HG03139 (cell line): ENCODE results near the gene UQCC2.

Source experiments
- ATAC-seq: cut with Tn5 transposase; IDR thresholded peaks from one replicate; pipeline ENCODE4 v1.9.1; 2021; ENCODE audit not compliant: unreplicated experiment

Gene UQCC2

DNA sequence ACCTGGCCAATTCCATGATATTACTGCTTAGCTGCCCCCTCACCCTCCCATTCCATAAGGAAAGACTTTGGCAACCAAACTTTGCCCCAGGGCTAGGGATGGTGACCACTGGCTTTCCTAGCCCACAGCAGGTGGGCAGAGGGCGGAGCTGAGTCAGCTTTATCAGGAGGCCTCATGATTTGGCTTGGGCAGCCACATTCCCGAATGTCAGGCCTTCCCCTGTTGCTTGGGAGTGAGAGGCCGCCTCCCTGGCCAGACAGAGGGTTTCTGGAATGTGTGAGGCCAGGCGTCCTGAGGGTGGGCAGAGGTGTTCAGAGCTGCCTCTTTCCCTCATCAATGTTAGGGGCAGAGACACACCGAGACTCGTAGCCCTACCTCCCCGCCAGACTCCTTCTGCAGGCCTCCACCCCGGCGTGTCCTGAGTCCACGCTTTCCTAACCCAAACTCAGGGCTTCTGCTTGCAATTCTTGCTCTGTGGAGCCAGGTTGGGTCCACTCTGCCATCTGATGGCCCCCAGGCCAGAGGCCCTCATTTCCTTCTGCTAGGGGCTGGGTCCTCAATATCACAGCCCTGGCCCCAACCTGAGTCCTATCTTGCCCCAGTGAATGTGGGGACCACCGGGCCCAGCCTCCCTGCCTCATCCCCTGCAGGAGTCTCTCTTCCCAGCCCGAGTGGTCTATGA, 19.3 kb downstream of the UQCC2 start:
- ATAC-seq: no peak

DNA sequence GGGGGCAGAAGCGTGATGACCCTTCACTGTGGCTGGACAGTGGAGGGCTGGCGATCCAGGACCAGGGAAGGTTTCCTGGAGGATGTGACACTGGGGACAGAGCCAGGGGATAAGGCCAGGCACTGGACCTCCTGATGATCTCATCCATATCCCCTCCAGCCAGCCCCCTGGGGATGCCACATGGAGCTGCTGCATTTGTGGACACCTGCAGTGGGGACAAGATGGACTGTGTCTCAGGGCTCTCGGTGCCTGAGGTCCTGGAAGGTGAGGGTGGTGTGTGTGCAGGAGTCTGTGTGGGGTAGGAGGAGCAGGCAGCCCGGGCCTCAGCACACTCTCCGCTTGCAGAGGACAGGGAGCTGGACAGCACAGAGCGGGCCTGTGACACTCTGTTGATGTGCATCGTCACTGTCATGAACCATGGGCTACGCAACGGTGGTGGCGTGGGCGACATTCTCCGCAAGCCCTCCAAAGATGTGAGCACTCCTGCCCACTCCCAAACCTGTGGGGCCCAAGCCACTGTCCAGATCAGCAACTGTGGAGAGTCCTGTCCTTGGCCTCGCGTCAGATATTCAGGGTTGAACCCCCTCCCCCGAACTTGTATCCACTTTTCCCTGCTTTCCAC, 19.9 kb downstream of the UQCC2 start:
- ATAC-seq: no peak

DNA sequence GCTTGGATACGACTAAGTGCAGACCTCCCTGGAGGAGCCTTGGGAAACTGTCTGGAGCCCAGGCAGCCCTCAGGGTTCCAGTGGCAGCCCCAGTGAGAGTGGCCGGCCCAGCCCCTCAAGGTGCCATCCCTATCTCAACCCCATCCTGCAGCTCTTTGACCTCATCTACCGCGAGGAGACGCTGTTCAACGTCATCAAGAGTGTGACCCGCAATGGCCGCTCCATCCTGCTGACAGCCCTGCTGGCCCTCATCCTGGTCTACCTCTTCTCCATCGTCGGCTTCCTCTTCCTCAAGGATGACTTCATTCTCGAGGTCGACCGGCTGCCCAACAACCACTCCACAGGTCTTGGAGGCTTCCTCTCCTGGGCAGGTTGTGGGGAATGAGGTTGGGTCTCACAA, 20.7 kb downstream of the UQCC2 start:
- ATAC-seq: no peak

DNA sequence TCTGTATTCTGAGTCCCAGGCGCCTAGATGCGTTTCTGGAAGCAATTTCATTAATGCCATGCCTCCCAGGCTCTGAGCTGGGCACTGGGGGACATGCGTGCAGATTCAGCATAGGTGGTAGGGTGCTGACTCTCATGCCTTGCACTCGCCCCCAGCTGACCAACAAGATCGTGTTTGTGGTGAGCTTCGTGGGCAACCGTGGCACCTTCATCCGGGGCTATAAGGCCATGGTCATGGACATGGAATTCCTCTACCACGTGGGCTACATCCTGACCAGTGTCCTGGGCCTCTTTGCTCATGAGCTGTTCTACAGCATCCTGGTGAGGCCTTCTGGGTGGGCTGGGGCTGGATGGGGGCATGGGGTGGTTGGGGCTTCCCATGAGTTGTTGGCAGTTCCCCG, 21.6 kb downstream of the UQCC2 start:
- no peak for ATAC-seq

DNA sequence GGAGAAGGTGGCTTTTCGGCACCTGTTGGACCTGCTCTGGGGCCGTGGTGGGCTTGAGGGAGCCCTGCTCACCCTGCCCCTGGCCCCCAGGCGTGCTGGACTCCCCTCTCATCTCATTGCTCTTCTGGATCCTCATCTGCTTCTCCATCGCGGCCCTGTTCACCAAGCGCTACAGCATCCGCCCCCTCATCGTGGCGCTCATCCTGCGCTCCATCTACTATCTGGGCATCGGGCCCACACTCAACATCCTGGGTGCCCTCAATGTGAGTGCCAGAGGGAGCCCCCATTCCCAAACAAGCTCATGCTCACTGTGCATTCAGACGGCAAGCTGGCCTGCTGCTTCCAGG, 22.4 kb downstream of the UQCC2 start:
- no peak for ATAC-seq

DNA sequence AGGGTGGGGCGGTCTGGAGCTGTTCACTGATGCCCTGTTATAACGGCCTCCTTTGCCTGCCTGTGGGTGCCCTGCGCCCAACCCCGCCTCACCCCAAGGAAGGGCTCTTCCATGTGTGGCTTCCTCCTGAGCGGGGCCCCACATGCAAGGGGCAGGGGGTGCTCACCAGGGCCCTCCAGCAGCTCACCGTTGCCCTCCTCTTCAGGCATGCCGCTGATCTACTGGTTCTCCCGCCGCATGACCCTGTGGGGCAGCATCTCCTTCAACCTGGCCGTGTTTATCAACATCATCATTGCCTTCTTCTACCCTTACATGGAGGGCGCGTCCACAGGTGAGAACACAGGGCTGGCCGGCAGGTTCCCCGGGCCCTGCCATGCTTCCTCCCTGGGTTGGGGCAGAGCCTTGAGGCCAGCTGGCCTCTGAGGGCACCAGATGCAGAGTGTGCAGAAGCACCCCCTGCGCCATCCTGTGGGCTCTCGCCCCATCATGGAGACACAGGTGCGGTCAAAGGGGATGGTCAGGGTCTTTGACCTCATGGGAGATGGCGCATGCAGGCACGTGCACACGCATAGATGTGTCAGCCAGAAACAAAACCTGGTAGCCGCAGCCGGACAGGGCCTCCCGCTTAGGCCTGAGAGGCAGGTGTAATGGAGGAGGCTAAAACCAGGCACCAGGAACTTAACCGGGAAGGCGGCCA, 22.9 kb downstream of the UQCC2 start:
- ATAC-seq: no peak

DNA sequence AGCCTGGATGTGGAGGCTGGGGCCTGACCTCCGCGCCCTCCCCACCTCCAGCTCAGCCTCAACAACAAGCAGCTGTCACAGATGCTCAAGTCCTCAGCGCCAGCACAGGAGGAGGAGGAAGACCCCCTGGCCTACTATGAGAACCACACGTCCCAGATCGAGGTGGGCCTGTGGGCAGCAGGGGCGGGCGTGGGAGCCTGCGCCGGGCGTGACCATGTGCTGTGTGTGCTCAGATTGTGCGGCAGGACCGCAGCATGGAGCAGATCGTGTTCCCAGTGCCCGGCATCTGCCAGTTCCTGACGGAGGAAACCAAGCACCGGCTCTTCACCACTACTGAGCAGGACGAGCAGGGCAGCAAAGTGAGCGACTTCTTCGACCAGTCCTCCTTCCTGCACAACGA, 23.5 kb downstream of the UQCC2 start:
- ATAC-seq: no peak

DNA sequence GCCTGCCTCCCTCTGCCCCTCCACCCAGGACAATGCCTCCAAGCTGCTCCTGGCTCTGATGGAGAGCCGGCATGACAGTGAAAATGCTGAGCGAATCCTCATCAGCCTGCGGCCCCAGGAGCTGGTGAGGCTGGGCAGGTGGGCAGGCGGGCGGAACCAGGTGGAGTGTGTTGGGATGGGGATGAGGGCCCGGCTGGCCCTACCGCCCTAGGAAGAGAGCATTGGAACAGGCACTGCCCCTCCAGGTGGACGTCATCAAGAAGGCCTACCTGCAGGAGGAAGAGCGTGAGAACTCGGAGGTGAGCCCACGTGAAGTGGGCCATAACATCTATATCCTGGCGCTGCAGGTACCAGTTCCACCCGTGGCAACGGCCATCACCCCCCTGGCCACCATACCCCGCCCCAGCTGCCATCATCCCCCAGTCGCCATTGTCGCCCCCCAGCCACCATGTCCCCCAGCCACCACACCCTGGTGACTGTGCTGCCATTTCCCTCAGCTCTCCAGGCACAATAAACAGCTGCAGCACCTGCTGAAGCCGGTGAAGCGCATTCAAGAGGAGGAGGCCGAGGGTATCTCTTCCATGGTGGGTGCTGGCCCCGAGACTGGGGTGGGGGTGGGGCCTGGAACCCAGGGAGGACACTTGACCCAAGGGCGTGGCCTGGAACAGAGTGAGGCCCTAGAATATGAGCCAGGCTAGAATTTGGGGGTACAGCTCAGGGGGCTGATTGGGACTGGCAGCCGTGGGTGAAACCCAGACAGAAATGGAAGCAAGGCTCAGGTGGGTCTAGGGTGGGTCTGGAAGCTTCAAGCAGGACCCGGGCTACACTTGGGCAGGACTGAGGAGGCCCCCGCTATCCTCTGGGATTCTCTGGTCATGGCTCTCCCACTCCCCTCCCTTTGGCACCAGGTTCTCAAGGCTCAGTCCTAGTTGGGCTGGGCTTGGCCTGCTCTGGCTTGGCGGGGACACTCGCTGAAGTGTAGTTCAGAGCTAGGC, 24.2 kb downstream of the UQCC2 start:
- no peak for ATAC-seq

DNA sequence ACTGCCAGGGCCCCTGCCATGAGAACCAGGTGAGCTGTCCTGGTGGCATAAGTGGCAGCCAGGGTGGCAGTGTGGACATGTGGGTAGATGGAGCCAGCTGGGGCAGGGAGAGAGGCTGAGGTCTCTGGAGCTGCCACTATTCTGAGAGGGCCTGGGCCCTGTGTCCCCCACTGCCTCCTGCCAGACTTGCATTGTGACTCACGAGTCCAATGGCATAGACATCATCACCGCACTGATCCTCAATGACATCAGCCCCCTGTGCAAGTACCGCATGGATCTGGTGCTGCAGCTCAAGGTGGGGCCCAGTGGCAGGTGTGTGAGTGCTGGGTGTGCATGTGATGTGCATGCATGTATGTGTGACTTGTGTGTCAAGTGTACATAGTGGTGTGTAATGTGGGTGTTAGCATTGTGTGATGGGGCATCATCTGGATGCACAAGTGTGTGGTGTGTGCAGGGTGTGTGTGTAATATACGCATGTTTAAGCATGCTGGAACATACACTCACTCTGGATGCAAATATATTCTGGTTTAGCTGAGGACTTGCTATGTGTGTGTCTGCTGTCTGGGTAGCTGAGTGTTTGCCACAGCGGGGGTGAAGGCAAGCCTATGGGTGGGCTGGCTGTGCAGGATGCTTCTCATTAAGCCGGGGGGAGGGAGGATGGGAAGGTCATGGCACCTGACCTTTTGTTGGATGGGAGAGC, 25.1 kb downstream of the UQCC2 start:
- no peak for ATAC-seq

DNA sequence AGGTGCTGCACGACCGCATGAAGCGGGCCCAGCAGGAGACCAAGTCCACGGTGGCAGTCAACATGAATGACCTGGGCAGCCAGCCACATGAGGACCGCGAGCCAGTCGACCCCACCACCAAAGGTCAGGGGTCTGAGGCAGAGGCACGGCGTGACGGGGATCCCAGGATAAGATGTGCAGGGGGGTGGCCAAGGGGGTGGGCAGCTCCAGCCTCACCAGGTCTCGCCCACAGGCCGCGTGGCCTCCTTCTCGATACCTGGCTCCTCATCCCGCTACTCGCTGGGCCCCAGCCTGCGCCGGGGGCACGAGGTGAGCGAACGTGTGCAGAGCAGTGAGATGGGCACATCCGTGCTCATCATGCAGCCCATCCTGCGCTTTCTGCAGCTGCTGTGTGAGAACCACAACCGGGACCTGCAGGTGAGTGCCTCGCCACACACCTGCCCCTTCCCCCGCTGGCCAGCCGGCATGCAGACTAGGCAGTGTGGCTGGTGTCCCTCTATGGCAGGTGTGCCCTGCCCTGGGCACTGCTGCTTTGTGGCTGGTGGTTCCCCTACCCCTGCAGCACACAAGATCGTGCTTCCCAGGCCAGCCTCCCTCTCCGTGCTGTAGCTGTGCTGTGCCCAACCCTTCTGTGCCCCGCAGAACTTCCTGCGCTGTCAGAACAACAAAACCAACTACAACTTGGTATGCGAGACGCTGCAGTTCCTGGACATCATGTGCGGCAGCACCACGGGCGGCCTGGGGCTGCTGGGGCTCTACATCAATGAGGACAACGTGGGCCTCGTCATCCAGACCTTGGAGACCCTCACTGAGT, 25.9 kb downstream of the UQCC2 start:
- no peak for ATAC-seq

DNA sequence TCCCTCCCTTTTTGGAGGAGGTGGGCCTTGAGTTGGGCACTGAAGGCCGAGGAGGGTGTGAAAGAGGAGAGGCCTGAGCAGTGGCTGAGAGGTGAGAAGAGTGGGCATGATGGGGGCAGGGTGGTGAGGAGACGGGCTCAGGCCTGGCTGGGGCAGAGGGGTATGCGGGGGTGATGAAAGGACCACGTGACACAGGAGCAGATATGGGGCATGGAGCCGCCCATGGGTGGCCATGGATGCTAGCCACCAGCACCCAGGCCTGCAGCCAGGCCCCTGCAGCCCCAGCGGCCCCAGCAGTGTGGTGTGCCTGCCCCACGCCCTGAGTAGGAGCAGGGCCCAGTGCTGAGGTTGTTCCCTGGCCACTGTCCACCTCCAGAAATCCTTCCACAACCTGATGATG, 26.5 kb downstream of the UQCC2 start:
- no peak for ATAC-seq

DNA sequence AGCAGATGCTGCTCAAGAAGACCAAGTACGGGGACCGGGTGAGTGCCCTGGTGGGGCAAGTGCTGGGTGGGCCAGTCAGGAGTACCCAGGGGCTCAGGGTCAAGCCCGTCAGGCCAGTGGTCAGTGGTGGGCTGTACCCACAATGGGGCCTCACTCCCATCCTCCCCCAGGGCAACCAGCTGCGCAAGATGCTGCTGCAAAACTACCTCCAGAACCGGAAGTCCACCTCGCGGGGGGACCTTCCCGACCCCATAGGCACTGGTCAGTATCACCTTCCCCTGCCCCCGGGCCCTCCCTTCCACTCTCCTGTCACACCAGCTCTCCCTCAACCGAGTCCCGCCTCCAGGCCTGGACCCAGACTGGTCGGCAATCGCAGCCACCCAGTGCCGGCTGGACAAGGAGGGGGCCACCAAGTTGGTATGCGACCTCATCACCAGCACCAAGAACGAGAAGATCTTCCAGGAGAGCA, 27.0 kb downstream of the UQCC2 start:
- ATAC-seq: no peak

DNA sequence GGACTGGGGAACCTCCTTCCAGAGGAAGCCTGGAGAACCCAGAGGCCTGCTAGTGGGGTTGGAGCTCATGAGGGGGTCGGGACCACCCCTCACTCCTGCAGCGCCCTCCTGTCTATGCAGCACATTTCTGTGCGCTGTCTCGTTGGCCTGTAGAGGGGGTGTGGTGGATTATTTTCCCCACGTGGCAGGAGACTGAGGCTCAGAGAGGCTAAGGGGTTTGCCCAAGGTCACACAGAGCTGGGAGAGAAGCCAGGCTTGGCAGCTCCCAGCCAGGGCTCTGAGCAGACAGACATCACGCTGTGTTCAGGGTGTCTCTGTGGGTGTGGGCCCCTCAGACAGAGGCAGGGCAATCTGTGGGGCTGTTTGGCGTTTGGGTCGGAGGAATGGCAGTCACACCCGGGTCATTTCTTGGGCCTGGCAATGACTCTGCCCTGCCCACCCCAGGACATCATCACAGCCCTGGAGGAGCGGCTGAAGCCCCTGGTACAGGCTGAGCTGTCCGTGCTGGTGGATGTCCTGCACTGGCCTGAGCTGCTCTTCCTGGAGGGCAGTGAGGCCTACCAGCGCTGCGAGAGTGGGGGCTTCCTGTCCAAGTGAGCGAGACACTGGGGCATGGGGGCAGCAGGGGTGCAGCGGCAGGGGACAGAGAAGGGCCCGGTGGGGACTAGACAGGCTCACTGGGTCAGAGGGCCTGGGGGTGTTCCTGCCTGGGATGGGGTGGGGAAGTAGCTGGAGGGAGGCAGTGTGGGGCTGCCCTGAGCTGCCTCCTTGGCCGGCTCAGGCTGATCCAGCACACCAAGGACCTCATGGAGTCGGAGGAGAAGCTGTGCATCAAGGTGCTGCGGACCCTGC, 27.7 kb downstream of the UQCC2 start:
- no peak for ATAC-seq

DNA sequence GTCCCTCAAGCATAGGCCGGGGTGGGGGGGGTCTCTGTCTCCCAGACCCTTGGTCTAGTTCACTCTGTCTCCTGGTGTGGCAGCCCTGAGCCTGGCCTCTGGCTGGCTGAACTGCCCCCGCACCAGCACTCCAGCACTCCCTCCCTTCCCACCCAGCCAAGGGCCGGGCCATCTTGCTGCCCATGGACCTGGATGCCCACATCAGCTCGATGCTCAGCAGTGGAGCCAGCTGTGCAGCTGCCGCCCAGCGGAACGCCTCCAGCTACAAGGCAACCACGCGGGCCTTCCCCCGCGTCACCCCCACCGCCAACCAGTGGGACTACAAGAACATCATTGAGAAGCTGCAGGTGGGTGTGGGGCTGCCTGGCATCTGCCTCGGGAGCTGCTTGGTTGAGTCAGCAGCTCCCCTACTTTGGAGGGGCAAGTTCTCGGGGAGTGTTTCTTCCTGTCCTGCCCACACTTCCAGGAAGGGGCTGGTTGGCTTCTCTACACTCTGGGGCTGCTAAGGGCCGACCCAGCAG, 28.4 kb downstream of the UQCC2 start:
- no peak for ATAC-seq

DNA sequence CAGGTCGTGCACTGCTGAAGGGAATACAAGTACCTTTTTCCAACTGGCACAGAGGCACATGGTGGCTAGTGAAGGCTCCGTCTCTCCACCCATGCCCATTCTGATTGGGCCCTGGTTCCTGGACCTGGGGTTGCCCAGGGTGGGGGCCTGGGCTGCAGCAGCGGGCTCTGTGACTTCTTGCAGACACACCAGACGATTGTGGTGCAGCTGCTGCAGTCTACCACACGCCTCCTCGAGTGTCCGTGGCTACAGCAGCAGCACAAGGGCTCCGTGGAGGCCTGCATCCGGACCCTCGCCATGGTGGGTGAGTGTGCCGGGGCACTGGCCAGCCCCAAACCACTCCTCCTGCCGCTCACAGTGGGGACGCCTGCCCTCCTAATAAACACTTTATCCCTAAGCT, 29.2 kb downstream of the UQCC2 start:
- no peak for ATAC-seq

DNA sequence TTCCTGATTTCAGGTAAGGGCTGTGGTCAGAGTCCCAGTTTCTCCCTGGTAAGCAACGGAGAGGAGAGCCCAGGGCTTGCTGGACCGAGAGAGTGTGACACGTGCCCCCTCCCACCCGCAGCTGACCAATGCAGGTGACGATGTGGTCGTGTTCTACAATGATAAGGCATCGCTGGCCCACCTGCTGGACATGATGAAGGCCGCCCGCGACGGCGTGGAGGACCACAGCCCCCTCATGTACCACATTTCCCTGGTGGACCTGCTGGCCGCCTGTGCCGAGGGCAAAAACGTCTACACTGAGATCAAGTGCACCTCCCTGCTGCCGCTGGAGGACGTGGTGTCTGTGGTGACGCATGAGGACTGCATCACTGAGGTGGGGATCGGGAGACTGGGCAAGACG, 31.7 kb downstream of the UQCC2 start:
- no peak for ATAC-seq

DNA sequence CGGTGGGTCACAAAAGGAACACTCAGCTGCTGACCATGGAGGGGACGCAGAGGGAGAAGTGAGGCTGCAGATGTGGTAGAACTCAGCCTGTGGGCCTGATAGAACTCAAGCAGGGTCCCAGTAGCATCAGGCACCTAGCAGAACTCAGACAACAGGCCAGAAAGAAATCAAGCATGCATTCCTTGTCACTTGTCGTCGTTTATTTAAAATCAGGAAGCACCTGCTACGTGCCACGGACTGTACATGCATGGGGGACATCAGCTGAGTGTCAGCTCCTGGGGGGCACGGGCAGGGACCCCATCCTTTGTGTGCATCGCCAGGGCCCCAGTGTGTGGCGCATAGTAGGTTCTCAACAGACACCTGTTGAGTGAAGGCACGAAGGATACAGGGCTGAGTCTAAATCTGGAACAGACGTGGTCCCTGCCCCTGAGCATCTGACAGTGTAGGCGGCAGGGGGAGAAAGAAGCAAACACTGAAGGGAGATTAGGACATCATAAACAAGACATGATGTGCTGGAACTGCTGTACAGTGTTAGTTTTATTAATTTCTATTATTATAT, 32.5 kb downstream of the UQCC2 start:
- no peak for ATAC-seq

DNA sequence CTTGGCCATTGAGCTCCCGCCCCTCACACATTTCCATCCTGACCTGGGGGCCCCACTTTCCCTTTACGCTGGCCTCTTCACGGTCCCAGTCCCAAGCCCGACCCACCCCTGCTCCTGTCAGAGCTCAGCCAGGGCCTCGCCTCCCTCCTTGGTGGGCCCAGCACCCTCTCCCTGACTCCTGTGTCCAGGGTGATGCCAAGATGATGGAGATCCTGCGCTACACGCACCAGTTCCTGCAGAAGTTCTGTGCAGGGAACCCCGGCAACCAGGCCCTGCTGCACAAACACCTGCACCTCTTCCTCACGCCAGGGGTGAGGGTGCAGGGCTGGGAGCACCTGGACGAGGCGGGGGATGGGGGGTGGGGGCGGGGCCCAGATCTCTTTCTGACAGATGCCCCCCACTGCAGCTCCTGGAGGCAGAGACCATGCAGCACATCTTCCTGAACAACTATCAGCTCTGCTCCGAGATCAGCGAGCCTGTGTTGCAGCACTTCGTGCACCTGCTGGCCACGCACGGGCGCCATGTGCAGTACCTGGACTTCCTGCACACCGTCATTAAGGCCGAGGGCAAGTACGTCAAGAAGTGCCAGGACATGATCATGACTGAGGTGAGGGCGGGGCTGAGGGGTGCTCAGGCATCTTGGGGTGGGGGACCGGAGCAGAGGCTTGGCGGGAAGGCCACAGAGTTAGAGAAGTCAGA, 33.1 kb downstream of the UQCC2 start:
- no peak for ATAC-seq
